HL-60 (cell line): ENCODE measurements around the gene CD164.

Experiments
- CTCF ChIP-seq: IDR thresholded peaks from one replicate; pipeline ENCODE4 v1.5.1; 2011; ENCODE audit warnings: low read length, control low read depth, inconsistent platforms; ENCODE audit not compliant: insufficient read depth
- GABPA ChIP-seq: IDR thresholded peaks from 2 replicates; pipeline ENCODE4 v1.6.1; 2012; ENCODE audit warnings: low read depth
- POLR2AphosphoS5 ChIP-seq: IDR thresholded peaks from 2 replicates; pipeline ENCODE4 v1.6.1; 2012; ENCODE audit warnings: low read depth
- TF ChIP-seq, protein P1 (sequence below): IDR thresholded peaks from 2 replicates; pipeline ENCODE4 v1.6.1; 2012; ENCODE audit warnings: low read depth; ENCODE audit not compliant: insufficient replicate concordance

DNA sequence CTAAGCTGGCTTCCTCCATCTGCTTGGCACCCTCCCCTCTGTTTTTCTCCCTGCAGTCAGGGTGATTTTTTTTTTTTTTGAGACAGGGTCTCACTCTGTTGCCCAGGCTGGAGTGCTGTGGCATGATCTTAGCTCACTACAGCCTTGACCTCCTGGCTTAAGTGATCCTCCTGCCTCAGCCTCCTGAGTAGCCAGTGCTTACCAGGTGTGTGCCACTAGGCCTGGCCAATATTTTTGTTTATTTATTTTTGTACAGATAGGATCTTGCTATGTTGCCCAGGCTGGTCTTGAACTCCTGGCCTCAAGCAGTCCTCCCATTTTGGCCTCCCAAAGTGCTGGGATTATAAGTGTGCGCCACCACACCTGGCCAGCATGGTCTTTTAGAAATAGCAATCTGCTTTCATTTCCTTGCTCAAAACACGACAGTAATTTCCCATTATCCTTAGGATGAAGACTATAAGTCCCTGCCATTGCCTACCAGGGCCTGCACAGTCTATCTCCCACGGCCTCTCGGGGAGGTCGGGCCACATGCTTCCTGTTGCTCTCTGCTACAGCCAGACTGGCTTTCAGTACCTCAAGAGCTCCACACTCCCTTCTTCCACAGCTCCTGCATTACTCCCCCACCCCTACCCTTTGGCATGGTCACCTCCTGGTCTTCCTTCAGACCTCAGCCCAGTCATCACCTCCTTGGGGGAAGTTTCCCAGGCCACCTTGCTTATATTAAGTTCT lies 11.1 kb upstream of the CD164 start:
- TF ChIP-seq CTCF (no peak), GABPA (no peak), POLR2AphosphoS5 (no peak)
- TF ChIP-seq, protein P1, sequence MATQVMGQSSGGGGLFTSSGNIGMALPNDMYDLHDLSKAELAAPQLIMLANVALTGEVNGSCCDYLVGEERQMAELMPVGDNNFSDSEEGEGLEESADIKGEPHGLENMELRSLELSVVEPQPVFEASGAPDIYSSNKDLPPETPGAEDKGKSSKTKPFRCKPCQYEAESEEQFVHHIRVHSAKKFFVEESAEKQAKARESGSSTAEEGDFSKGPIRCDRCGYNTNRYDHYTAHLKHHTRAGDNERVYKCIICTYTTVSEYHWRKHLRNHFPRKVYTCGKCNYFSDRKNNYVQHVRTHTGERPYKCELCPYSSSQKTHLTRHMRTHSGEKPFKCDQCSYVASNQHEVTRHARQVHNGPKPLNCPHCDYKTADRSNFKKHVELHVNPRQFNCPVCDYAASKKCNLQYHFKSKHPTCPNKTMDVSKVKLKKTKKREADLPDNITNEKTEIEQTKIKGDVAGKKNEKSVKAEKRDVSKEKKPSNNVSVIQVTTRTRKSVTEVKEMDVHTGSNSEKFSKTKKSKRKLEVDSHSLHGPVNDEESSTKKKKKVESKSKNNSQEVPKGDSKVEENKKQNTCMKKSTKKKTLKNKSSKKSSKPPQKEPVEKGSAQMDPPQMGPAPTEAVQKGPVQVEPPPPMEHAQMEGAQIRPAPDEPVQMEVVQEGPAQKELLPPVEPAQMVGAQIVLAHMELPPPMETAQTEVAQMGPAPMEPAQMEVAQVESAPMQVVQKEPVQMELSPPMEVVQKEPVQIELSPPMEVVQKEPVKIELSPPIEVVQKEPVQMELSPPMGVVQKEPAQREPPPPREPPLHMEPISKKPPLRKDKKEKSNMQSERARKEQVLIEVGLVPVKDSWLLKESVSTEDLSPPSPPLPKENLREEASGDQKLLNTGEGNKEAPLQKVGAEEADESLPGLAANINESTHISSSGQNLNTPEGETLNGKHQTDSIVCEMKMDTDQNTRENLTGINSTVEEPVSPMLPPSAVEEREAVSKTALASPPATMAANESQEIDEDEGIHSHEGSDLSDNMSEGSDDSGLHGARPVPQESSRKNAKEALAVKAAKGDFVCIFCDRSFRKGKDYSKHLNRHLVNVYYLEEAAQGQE: no peak
